ENCODE measurements around the gene C5orf15.

The C5orf15 gene

GRCh38 chr5:133968204-133968980 is at the start of gene C5orf15:
TSS of gene C5orf15 (minus strand) at chr5:133968625. CDS start at chr5:133968584, 41 bp downstream.
- TF ChIP-seq CTCF (IDR thresholded peaks at IDR 0.05; ENCODE audit: control insufficient read depth, extremely low read depth, insufficient read depth): no peak
- DNase-seq (ENCODE audit: low read depth): peak; percentile 87
- H3K4me3 ChIP-seq (ENCODE audit: low read depth, low read length): peak within 1 kb of the TSS; percentile 85

- no peak overlapping the region for H3K4me3 ChIP-seq (ENCODE audit: low read depth, low read length)
- no peak for DNase-seq (ENCODE audit: low read depth)
- no peak for TF ChIP-seq CTCF (IDR thresholded peaks at IDR 0.05; ENCODE audit: control insufficient read depth, extremely low read depth, insufficient read depth)
Observed at GRCh38 chr5:134008266-134008749, 39.9 kb upstream of the C5orf15 start.

- no peak for DNase-seq (ENCODE audit: low read depth)
Observed at GRCh38 chr5:134007581-134008265, 39.3 kb upstream of the C5orf15 start.

GRCh38 chr5:134006115-134006514 is 37.7 kb upstream of the C5orf15 start:
- no peak for DNase-seq (ENCODE audit: low read depth)
- peak overlapping the region; percentile 76 for H3K4me3 ChIP-seq (ENCODE audit: low read depth, low read length)
- TF ChIP-seq CTCF (IDR thresholded peaks at IDR 0.05; ENCODE audit: control insufficient read depth, extremely low read depth, insufficient read depth): no peak

More at GRCh38 chr5:134007581-134008265, 39.3 kb upstream of the C5orf15 start:
- H3K4me3 ChIP-seq (ENCODE audit: low read depth, low read length): no peak overlapping the region
- TF ChIP-seq CTCF (IDR thresholded peaks at IDR 0.05; ENCODE audit: control insufficient read depth, extremely low read depth, insufficient read depth): no peak

DNA sequence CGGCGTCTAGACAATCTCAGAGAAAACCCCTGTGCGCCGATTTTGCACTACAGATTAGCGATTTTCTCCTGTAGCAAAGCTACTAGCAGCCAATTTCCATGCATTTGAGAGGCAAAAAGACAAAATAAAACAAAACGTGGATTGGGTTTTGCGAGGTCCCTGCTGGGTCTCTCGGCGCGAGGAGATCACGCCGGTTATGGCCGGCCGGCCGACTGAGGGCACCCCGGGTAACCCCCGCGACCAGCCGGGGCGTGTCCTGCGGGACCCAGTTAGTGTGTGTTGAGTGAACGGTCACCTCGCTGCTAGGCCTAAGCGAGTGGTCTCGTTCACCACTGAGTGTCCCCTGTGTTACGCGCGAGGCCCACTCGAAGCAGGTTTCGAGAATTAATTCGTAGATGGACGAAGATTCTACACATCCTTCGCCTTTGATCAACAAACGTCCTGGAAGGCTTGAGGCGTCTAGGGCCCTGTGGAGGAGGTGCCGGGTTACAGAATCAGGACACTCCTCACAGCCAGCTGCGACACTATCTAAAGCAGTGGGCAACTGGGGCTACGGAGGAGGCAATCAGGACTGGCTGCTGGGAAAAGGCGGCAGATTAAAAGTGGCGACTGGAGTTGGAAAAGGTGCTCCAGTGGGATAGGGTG is 37.1 kb upstream of the C5orf15 start:
- DNase-seq (ENCODE audit: low read depth): no peak
- peak overlapping the region; percentile 76 for H3K4me3 ChIP-seq (ENCODE audit: low read depth, low read length)
- no peak for TF ChIP-seq CTCF (IDR thresholded peaks at IDR 0.05; ENCODE audit: control insufficient read depth, extremely low read depth, insufficient read depth)

- TF ChIP-seq CTCF (IDR thresholded peaks at IDR 0.05; ENCODE audit: control insufficient read depth, extremely low read depth, insufficient read depth): 0 out of 2 replicates have a peak, but pooled peaks have one; percentile 11
Observed at GRCh38 chr5:134004626-134005416, 36.4 kb upstream of the C5orf15 start, which contains the start of gene VDAC1. TSS of gene VDAC1 (minus strand) at chr5:134004975. CDS start at chr5:133993012, 11,963 bp downstream.

More at GRCh38 chr5:134004626-134005416, 36.4 kb upstream of the C5orf15 start, which contains the start of gene VDAC1:
- H3K4me3 ChIP-seq (ENCODE audit: low read depth, low read length): peak within 1 kb of the TSS; percentile 76
- no peak for DNase-seq (ENCODE audit: low read depth)
